A549 (cell line): ENCODE results near the gene TPPP3. TPM values are rescaled to one million over a fixed set of nuclear protein-coding genes. Genes with fewer than 3 reads are reported as not detected.

Experiments used
- ATAC-seq, 2 experiments: fragments of 200-7000 bp in 1 of 2; fragments of >200 bp in 1 of 2; cut with Nextera tagmentation in 1 of 2; cut with Tn5 transposase in 1 of 2; 3 replicates each; pipeline versions ENCODE4 v1.8.0 to v1.9.1; 2018 to 2020; ENCODE audit warnings: mild to moderate bottlenecking in 1 of 2, moderate library complexity in 1 of 2
- CTCF ChIA-PET: fragments of 300-600 bp; sonication (Branson Sonifier 250); formaldehyde crosslinking; extraction: SDS; loops from one replicate; lab custom pipeline; 2021; ENCODE audit warnings: antibody characterized with exemption, inconsistent platforms; lab: Yijun Ruan, JAX
- POLR2A ChIA-PET: fragments of 350-600 bp; formaldehyde crosslinking; extraction: SDS; loops from one replicate; lab custom pipeline; 2021; ENCODE audit warnings: antibody characterized with exemption, inconsistent platforms; lab: Yijun Ruan, JAX
- DNase-seq, 2 experiments: peaks; one replicate each; pipeline versions ENCODE4 v3.0.0 to v3.0.0-alpha.2; 2011 to 2016; ENCODE audit warnings: low read depth in 1 of 2, low spot score in 1 of 2
- FAIRE-seq: peaks from 2 replicates; lab custom pipeline; 2011; peaks lifted over from hg19 to GRCh38; lab: Jason Lieb, UNC
- H3K27ac ChIP-seq, 2 experiments: fragments of >200 bp; sonication (Bioruptor Twin); formaldehyde crosslinking; 3 replicates each; pipeline ENCODE4 v1.5.1; 2016 to 2017
- H3K4me1 ChIP-seq: fragments of >200 bp; sonication (Bioruptor Twin); formaldehyde crosslinking; 3 replicates; pipeline ENCODE4 v1.6.1; 2016
- H3K4me2 ChIP-seq: fragments of >200 bp; sonication (Bioruptor Twin); formaldehyde crosslinking; 3 replicates; pipeline ENCODE4 v1.6.1; 2016
- H3K4me3 ChIP-seq: fragments of >200 bp; sonication (Bioruptor Twin); formaldehyde crosslinking; 3 replicates; pipeline ENCODE4 v1.5.1; 2016
- H3K9me3 ChIP-seq: fragments of >200 bp; sonication (Bioruptor Twin); formaldehyde crosslinking; 3 replicates; pipeline ENCODE4 v1.6.1; 2016
- ATOH8 ChIP-seq: fragments of 250-450 bp; sonication (Bioruptor Pico); IDR thresholded peaks from 2 replicates; pipeline ENCODE4 v1.5.0; 2020; ENCODE audit warnings: low read depth, mild to moderate bottlenecking, moderate library complexity
- BHLHE40 ChIP-seq: IDR thresholded peaks from 2 replicates; pipeline ENCODE4 v1.6.1; 2012; ENCODE audit warnings: low read depth, low read length, inconsistent platforms
- CBX2 ChIP-seq: fragments of 200-600 bp; sonication (generic); IDR thresholded peaks from 2 replicates; pipeline ENCODE4 v1.6.1; 2016; ENCODE audit warnings: low read depth, mild to moderate bottlenecking, borderline replicate concordance
- CBX8 ChIP-seq: fragments of 200-600 bp; sonication (generic); IDR thresholded peaks from 2 replicates; pipeline ENCODE4 v1.6.1; 2016
- CEBPB ChIP-seq, 2 experiments: fragments of >200 bp in 1 of 2; sonication (Bioruptor Twin) in 1 of 2; formaldehyde crosslinking in 1 of 2; IDR thresholded peaks; 2 replicates each; pipeline ENCODE4 v1.6.1; 2012 to 2016
- CHD2 ChIP-seq: fragments of 150-350 bp; IDR thresholded peaks from 2 replicates; pipeline ENCODE4 v1.6.1; 2014; ENCODE audit warnings: low read length; ENCODE audit not compliant: partially characterized antibody
- CHD4 ChIP-seq: fragments of 200-600 bp; sonication (generic); IDR thresholded peaks from 2 replicates; pipeline ENCODE4 v1.6.1; 2016; ENCODE audit warnings: antibody characterized with exemption, mild to moderate bottlenecking, borderline replicate concordance
- EP300 ChIP-seq, 2 experiments: fragments of >200 bp; sonication (Bioruptor Twin); formaldehyde crosslinking; IDR thresholded peaks; 2 replicates in 1 of 2; 3 replicates in 1 of 2; pipeline ENCODE4 v1.6.1; 2016 to 2017
- ESRRA ChIP-seq: fragments of 150-350 bp; IDR thresholded peaks from 2 replicates; pipeline ENCODE4 v1.6.1; 2014; ENCODE audit warnings: mild to moderate bottlenecking, low read length, borderline replicate concordance
- FOSB ChIP-seq: fragments of 250-450 bp; sonication (Bioruptor Pico); IDR thresholded peaks from 2 replicates; pipeline ENCODE4 v1.5.0; 2020; ENCODE audit warnings: mild to moderate bottlenecking, moderate library complexity
- HDAC2 ChIP-seq: fragments of 200-600 bp; sonication (generic); IDR thresholded peaks from 2 replicates; pipeline ENCODE4 v1.6.1; 2016
- HES2 ChIP-seq: fragments of >200 bp; sonication (Bioruptor Twin); formaldehyde crosslinking; IDR thresholded peaks from 2 replicates; pipeline ENCODE4 v1.6.1; 2016
- HMGXB4 ChIP-seq: fragments of 250-450 bp; sonication (Bioruptor Pico); IDR thresholded peaks from 2 replicates; pipeline ENCODE4 v1.5.0; 2021; ENCODE audit warnings: mild to moderate bottlenecking, moderate library complexity, borderline replicate concordance
- HOXA7 ChIP-seq: fragments of 250-450 bp; sonication (Bioruptor Pico); IDR thresholded peaks from 2 replicates; pipeline ENCODE4 v1.5.0; 2020; ENCODE audit warnings: mild to moderate bottlenecking, moderate library complexity
- HOXB5 ChIP-seq: fragments of 250-450 bp; sonication (Bioruptor Pico); IDR thresholded peaks from 2 replicates; pipeline ENCODE4 v1.5.0; 2020; ENCODE audit warnings: mild to moderate bottlenecking, moderate library complexity
- JUNB ChIP-seq: fragments of >200 bp; sonication (Bioruptor Twin); formaldehyde crosslinking; IDR thresholded peaks from 2 replicates; pipeline ENCODE4 v1.6.1; 2016
- KDM5A ChIP-seq: fragments of 200-600 bp; sonication (generic); IDR thresholded peaks from 2 replicates; pipeline ENCODE4 v1.6.1; 2016; ENCODE audit warnings: antibody characterized with exemption, mild to moderate bottlenecking
- MAFK ChIP-seq: fragments of 450-650 bp; IDR thresholded peaks from 2 replicates; pipeline ENCODE4 v1.6.1; 2014; ENCODE audit not compliant: partially characterized antibody
- MAX ChIP-seq: IDR thresholded peaks from 2 replicates; pipeline ENCODE4 v1.6.1; 2012
- MAZ ChIP-seq: fragments of 150-350 bp; IDR thresholded peaks from 2 replicates; pipeline ENCODE4 v1.6.1; 2014; ENCODE audit warnings: antibody characterized with exemption, low read depth, low read length, borderline replicate concordance
- NPAS2 ChIP-seq: fragments of 250-450 bp; sonication (Bioruptor Pico); IDR thresholded peaks from 2 replicates; pipeline ENCODE4 v1.8.0; 2022; ENCODE audit warnings: mild to moderate bottlenecking, moderate library complexity, borderline replicate concordance
- NR3C1 ChIP-seq: fragments of >200 bp; sonication (Bioruptor Twin); formaldehyde crosslinking; IDR thresholded peaks from 3 replicates; pipeline ENCODE4 v1.6.1; 2017
- POLR2A ChIP-seq: IDR thresholded peaks from 2 replicates; pipeline ENCODE4 v1.6.1; 2012; ENCODE audit warnings: mild to moderate bottlenecking, low read length
- POLR2AphosphoS2 ChIP-seq: conservative IDR thresholded peaks from 2 replicates; pipeline ENCODE4 v1.6.1; 2012; ENCODE audit warnings: low read length, improper control_type of control experiment, inconsistent platforms
- RAD21 ChIP-seq, 2 experiments: fragments of >200 bp in 1 of 2; sonication (Bioruptor Twin) in 1 of 2; formaldehyde crosslinking in 1 of 2; IDR thresholded peaks in 1 of 2; conservative IDR thresholded peaks in 1 of 2; 2 replicates in 1 of 2; 3 replicates in 1 of 2; pipeline ENCODE4 v1.6.1; 2012 to 2018; ENCODE audit warnings: inconsistent platforms in 1 of 2
- REST ChIP-seq: fragments of 200-600 bp; sonication (generic); IDR thresholded peaks from 2 replicates; pipeline ENCODE4 v1.6.1; 2016; ENCODE audit warnings: antibody characterized with exemption, mild to moderate bottlenecking, moderate library complexity
- RFX5 ChIP-seq: fragments of 450-650 bp; IDR thresholded peaks from 2 replicates; pipeline ENCODE4 v1.7.1; 2014; ENCODE audit warnings: antibody characterized with exemption, mild to moderate bottlenecking, moderate library complexity
- ZC3H11A ChIP-seq: fragments of 450-650 bp; IDR thresholded peaks from 2 replicates; pipeline ENCODE4 v1.6.1; 2014; ENCODE audit warnings: antibody characterized with exemption, mild to moderate bottlenecking
- ZFP36 ChIP-seq: fragments of 450-650 bp; IDR thresholded peaks from 2 replicates; pipeline ENCODE4 v1.6.1; 2014; ENCODE audit warnings: borderline replicate concordance; ENCODE audit not compliant: partially characterized antibody
- ZNF302 ChIP-seq: fragments of 250-450 bp; sonication (Bioruptor Pico); IDR thresholded peaks from 2 replicates; pipeline ENCODE4 v1.9.0; 2021; ENCODE audit warnings: inconsistent platforms, mild to moderate bottlenecking, moderate library complexity
- ZSCAN20 ChIP-seq: fragments of 250-450 bp; sonication (Bioruptor Pico); IDR thresholded peaks from 2 replicates; pipeline ENCODE4 v1.8.0; 2022; ENCODE audit warnings: mild to moderate bottlenecking, moderate library complexity
- WGBS: methylation state at CpG from one replicate; pipeline ENCODE4 v1.1.6; 2017; ENCODE audit errors: missing lambda C conversion rate; 5-methylcytosine and 5-hydroxymethylcytosine counted together
- polyA plus RNA-seq, 4 experiments: library from polyadenylated mRNA; depleted of rRNA in 3 of 4; stranded (reverse); fragments of >200 nt; fragmentation: RNase III in 1 of 4; extraction: RNeasy Plus Mini Kit Qiagen cat#74134 plus additional on column Dnase treatment in 1 of 4; gene quantifications; 2 replicates in 3 of 4; 3 replicates in 1 of 4; pipeline ENCODE4 v1.2.3, GENCODE V29; 2011 to 2017

TPPP3 gene
- polyA plus RNA-seq, 2 of the 4 experiments (the other 2 are of a cell fraction): 9.4 to 10.9 TPM

GRCh38 chr16:67345401-67345800 lies 47.9 kb downstream of the TPPP3 start (continued):
- TF ChIP-seq MAX: no peak
- no peak for TF ChIP-seq KDM5A

GRCh38 chr16:67342616-67343015 lies 50.7 kb downstream of the TPPP3 start:
- Histone ChIP-seq H3K9me3 (no peaks in the 10 kb centered on the region), H3K4me2 (no peak overlapping the region), H3K4me3 (no peak overlapping the region), H3K27ac (no peak overlapping the region), H3K4me1 (peaks cover 20% of the 10 kb centered on the region)
- ATAC-seq (no peak), FAIRE-seq (no peak), DNase-seq (no peak)
- 98% methylated on average over 4 of the region's 4 CpGs for WGBS
- TF ChIP-seq HOXA7 (CRISPR knock-in tag): no peak
- no peak for TF ChIP-seq ZFP36
- TF ChIP-seq RAD21 (conservative IDR thresholded peaks at IDR 0.05 in 1 of 2, IDR thresholded peaks at IDR 0.05 in 1 of 2): no peak
- TF ChIP-seq NPAS2: no peak
- TF ChIP-seq CHD4: no peak
- TF ChIP-seq ATOH8: no peak
- TF ChIP-seq JUNB: no peak
- no peak for TF ChIP-seq REST
- TF ChIP-seq CEBPB (IDR thresholded peaks at IDR 0.05): no peak
- TF ChIP-seq MAFK: no peak
- no peak for TF ChIP-seq ZNF302 (CRISPR knock-in tag)
- no peak for TF ChIP-seq ESRRA
- no peak for TF ChIP-seq MAZ
- no peak for TF ChIP-seq ZC3H11A
- no peak for TF ChIP-seq CHD2
- TF ChIP-seq CBX8: no peak
- TF ChIP-seq FOSB (CRISPR knock-in tag): no peak
- no peak for TF ChIP-seq ZSCAN20 (CRISPR knock-in tag)
- no peak for TF ChIP-seq POLR2AphosphoS2
- no peak for TF ChIP-seq HOXB5 (CRISPR knock-in tag)
- ChIA-PET CTCF (interaction anchor here (0.5 kb wide), 1 partner anchor 514 kb away, joined by 3 read pairs; no protein-coding TSS in a partner anchor), POLR2A (no interaction called here)

GRCh38 chr16:67341250-67341649 lies 52.0 kb downstream of the TPPP3 start:
- no peak overlapping the region for H3K4me3 ChIP-seq
- ATAC-seq: no peak
- no peak overlapping the region for H3K27ac ChIP-seq
- TF ChIP-seq ZFP36 (no peak), HDAC2 (no peak), NR3C1 (no peak), RFX5 (no peak), CBX8 (no peak), ZSCAN20 (CRISPR knock-in tag) (no peak), BHLHE40 (no peak), MAZ (no peak), MAFK (no peak), JUNB (no peak), HOXB5 (CRISPR knock-in tag) (no peak), EP300 (IDR thresholded peaks at IDR 0.05) (no peak), HMGXB4 (CRISPR knock-in tag) (no peak), ATOH8 (no peak), POLR2A (no peak), CBX2 (no peak), ESRRA (no peak), HES2 (no peak)
- POLR2A ChIA-PET: no interaction called here
- FAIRE-seq: no peak
- 71% methylated on average over 3 of the region's 3 CpGs for WGBS
- DNase-seq: no peak
- CTCF ChIA-PET: no interaction called here
- H3K4me2 ChIP-seq: no peak overlapping the region
- H3K4me1 ChIP-seq: peaks cover 10% of the 10 kb centered on the region
- no peaks in the 10 kb centered on the region for H3K9me3 ChIP-seq
